ENCODE measurements around the gene DPEP3.
"Not testable (repeated sequence)": the region's sequence is repeated elsewhere in the genome, so short reads cannot be mapped to it uniquely, and the experiment has no call there.

Gene DPEP3

GRCh38 chr16:67993207-67994039, 13.1 kb upstream of the DPEP3 start:
- DNase-seq (ENCODE audit: low read depth): peak; percentile 66

GRCh38 chr16:67992661-67993206, 12.4 kb upstream of the DPEP3 start:
- DNase-seq (ENCODE audit: low read depth): no peak

- no peak for DNase-seq (ENCODE audit: low read depth)
These were observed 9.7 kb upstream of the DPEP3 start for GRCh38 chr16:67990018-67990386.

- no peak for DNase-seq (ENCODE audit: low read depth)
These were observed 9.2 kb upstream of the DPEP3 start for GRCh38 chr16:67989322-67990017.

- DNase-seq (ENCODE audit: low read depth): no peak
These were observed 8.4 kb upstream of the DPEP3 start for GRCh38 chr16:67988675-67989074.

GRCh38 chr16:67987460-67988160, 7.3 kb upstream of the DPEP3 start:
- no peak for DNase-seq (ENCODE audit: low read depth)

GRCh38 chr16:67986949-67987348, 6.7 kb upstream of the DPEP3 start:
- DNase-seq (ENCODE audit: low read depth): no peak

- DNase-seq (ENCODE audit: low read depth): no peak
These were observed 1.9 kb upstream of the DPEP3 start for GRCh38 chr16:67982011-67982696.

- no peak for DNase-seq (ENCODE audit: low read depth)
These were observed 2.7 kb downstream of the DPEP3 start for GRCh38 chr16:67977469-67978227.

GRCh38 chr16:67977005-67977404, 3.3 kb downstream of the DPEP3 start:
- DNase-seq (ENCODE audit: low read depth): no peak

GRCh38 chr16:67976205-67976604, 4.1 kb downstream of the DPEP3 start:
- no peak for DNase-seq (ENCODE audit: low read depth)

GRCh38 chr16:67975321-67976105, 4.8 kb downstream of the DPEP3 start:
- DNase-seq (ENCODE audit: low read depth): no peak

GRCh38 chr16:67972285-67972684, 8.0 kb downstream of the DPEP3 start:
- not testable (repeated sequence) for DNase-seq (ENCODE audit: low read depth)

GRCh38 chr16:67971111-67971510, 9.2 kb downstream of the DPEP3 start:
- DNase-seq (ENCODE audit: low read depth): no peak

- DNase-seq (ENCODE audit: low read depth): no peak
These were observed 10.9 kb downstream of the DPEP3 start for GRCh38 chr16:67969254-67970039.

GRCh38 chr16:67968400-67969253, 11.7 kb downstream of the DPEP3 start, which contains the start of gene SLC12A4:
Gene SLC12A4 (minus strand): TSS chr16:67968637. CDS start chr16:67968553, 84 bp downstream.
- DNase-seq (ENCODE audit: low read depth): peak; percentile 77

GRCh38 chr16:67967958-67968399, 12.3 kb downstream of the DPEP3 start:
- peak; percentile 7 for DNase-seq (ENCODE audit: low read depth)

Data from T follicular helper cell (primary cell).